NT2/D1 (cell line): ENCODE data around the gene CYFIP2.

Source experiments
- DNase-seq: peaks from one replicate; pipeline ENCODE4 v3.0.0-alpha.2; 2011; ENCODE audit warnings: low read depth, low spot score
- H3K27me3 ChIP-seq: 2 replicates; pipeline ENCODE4 v1.6.0; 2011; ENCODE audit warnings: mild to moderate bottlenecking; ENCODE audit not compliant: insufficient read length, insufficient read depth
- H3K36me3 ChIP-seq: 2 replicates; pipeline ENCODE4 v1.6.1; 2011; ENCODE audit warnings: mild to moderate bottlenecking, low read length, mixed read lengths; ENCODE audit not compliant: insufficient read depth, insufficient read length
- H3K4me1 ChIP-seq: 2 replicates; pipeline ENCODE4 v1.5.1; 2011; ENCODE audit not compliant: insufficient read depth, insufficient read length
- H3K4me3 ChIP-seq: 2 replicates; pipeline ENCODE4 v1.5.1; 2011; ENCODE audit warnings: low read depth; ENCODE audit not compliant: insufficient read length
- H3K9ac ChIP-seq: 2 replicates; pipeline ENCODE4 v1.6.0; 2011; ENCODE audit warnings: low read depth; ENCODE audit not compliant: insufficient read length
- H3K9me3 ChIP-seq: 2 replicates; pipeline ENCODE4 v1.5.1; 2011; ENCODE audit warnings: mild to moderate bottlenecking, low read length; ENCODE audit not compliant: insufficient read depth
- SUZ12 ChIP-seq: IDR thresholded peaks from 2 replicates; pipeline ENCODE4 v1.6.1; 2011; ENCODE audit not compliant: insufficient read length, insufficient read depth; ENCODE audit errors: extremely low read depth
- YY1 ChIP-seq: IDR thresholded peaks from 2 replicates; pipeline ENCODE4 v1.6.1; 2011; ENCODE audit not compliant: insufficient read length, insufficient read depth
- ZNF274 ChIP-seq: IDR thresholded peaks from 2 replicates; pipeline ENCODE4 v1.6.1; 2011; ENCODE audit warnings: mild to moderate bottlenecking, low read depth, low read length

CYFIP2 gene

GRCh38 chr5:157345485-157345884 lies 79.6 kb downstream of the CYFIP2 start:
- Histone ChIP-seq H3K4me3 (no peak overlapping the region), H3K4me1 (no peaks in the 10 kb centered on the region), H3K36me3 (no peaks in the 10 kb centered on the region), H3K9me3 (no peaks in the 10 kb centered on the region), H3K27me3 (no peaks in the 10 kb centered on the region), H3K9ac (no peak overlapping the region)
- DNase-seq, result no peak
- TF ChIP-seq ZNF274 (no peak), YY1 (no peak), SUZ12 (no peak)

GRCh38 chr5:157347301-157348048 lies 81.6 kb downstream of the CYFIP2 start:
- Histone ChIP-seq H3K36me3 (peaks cover 3% of the 10 kb centered on the region), H3K9me3 (no peaks in the 10 kb centered on the region), H3K9ac (no peak overlapping the region), H3K27me3 (no peaks in the 10 kb centered on the region), H3K4me1 (no peaks in the 10 kb centered on the region), H3K4me3 (no peak overlapping the region)
- no peak for DNase-seq
- TF ChIP-seq YY1 (no peak), SUZ12 (no peak), ZNF274 (no peak)

GRCh38 chr5:157348049-157348400 lies 82.1 kb downstream of the CYFIP2 start:
- no peaks in the 10 kb centered on the region for H3K4me1 ChIP-seq
- H3K4me3 ChIP-seq, result no peak overlapping the region
- TF ChIP-seq YY1 (no peak), SUZ12 (no peak), ZNF274 (no peak)
- no peaks in the 10 kb centered on the region for H3K27me3 ChIP-seq
- peaks cover 3% of the 10 kb centered on the region for H3K36me3 ChIP-seq
- no peaks in the 10 kb centered on the region for H3K9me3 ChIP-seq
- H3K9ac ChIP-seq, result no peak overlapping the region
- no peak for DNase-seq

GRCh38 chr5:157350939-157351801 lies 85.2 kb downstream of the CYFIP2 start:
- TF ChIP-seq YY1 (no peak), SUZ12 (no peak), ZNF274 (no peak)
- no peak overlapping the region for H3K4me3 ChIP-seq
- no peaks in the 10 kb centered on the region for H3K27me3 ChIP-seq
- no peak overlapping the region for H3K9ac ChIP-seq
- DNase-seq, result no peak
- peaks cover 3% of the 10 kb centered on the region for H3K36me3 ChIP-seq
- no peaks in the 10 kb centered on the region for H3K9me3 ChIP-seq
- no peaks in the 10 kb centered on the region for H3K4me1 ChIP-seq

GRCh38 chr5:157351802-157352092 lies 85.8 kb downstream of the CYFIP2 start:
- peaks cover 3% of the 10 kb centered on the region for H3K36me3 ChIP-seq
- H3K9ac ChIP-seq, result no peak overlapping the region
- DNase-seq, result no peak
- H3K4me3 ChIP-seq, result no peak overlapping the region
- no peaks in the 10 kb centered on the region for H3K27me3 ChIP-seq
- H3K9me3 ChIP-seq, result no peaks in the 10 kb centered on the region
- H3K4me1 ChIP-seq, result no peaks in the 10 kb centered on the region
- no peak for TF ChIP-seq ZNF274
- TF ChIP-seq SUZ12, result no peak
- TF ChIP-seq YY1, result no peak

- H3K9ac ChIP-seq, result no peak overlapping the region
- no peak for TF ChIP-seq YY1
- no peak for TF ChIP-seq ZNF274
- no peak for TF ChIP-seq SUZ12
- H3K9me3 ChIP-seq, result no peaks in the 10 kb centered on the region
- no peaks in the 10 kb centered on the region for H3K27me3 ChIP-seq
- H3K4me1 ChIP-seq, result no peaks in the 10 kb centered on the region
- H3K4me3 ChIP-seq, result no peak overlapping the region
- peaks cover 3% of the 10 kb centered on the region for H3K36me3 ChIP-seq
- no peak for DNase-seq
Measured at GRCh38 chr5:157352756-157353340, 86.9 kb downstream of the CYFIP2 start.

GRCh38 chr5:157354800-157355199 lies 88.9 kb downstream of the CYFIP2 start:
- peaks cover 3% of the 10 kb centered on the region for H3K36me3 ChIP-seq
- H3K9me3 ChIP-seq, result no peaks in the 10 kb centered on the region
- H3K9ac ChIP-seq, result no peak overlapping the region
- no peaks in the 10 kb centered on the region for H3K4me1 ChIP-seq
- no peak for TF ChIP-seq YY1
- TF ChIP-seq SUZ12, result no peak
- no peak for DNase-seq
- no peak overlapping the region for H3K4me3 ChIP-seq
- no peaks in the 10 kb centered on the region for H3K27me3 ChIP-seq
